ENCODE measurements around the gene ERCC5. TPM values are rescaled to one million over a fixed set of nuclear protein-coding genes. Genes with fewer than 3 reads are reported as not detected.

Gene ERCC5
- polyA plus RNA-seq (ENCODE audit: low read depth in 6 of 6) = 10 to 100 TPM; 14.3 to 37.4 (median 29.6) TPM

DNA sequence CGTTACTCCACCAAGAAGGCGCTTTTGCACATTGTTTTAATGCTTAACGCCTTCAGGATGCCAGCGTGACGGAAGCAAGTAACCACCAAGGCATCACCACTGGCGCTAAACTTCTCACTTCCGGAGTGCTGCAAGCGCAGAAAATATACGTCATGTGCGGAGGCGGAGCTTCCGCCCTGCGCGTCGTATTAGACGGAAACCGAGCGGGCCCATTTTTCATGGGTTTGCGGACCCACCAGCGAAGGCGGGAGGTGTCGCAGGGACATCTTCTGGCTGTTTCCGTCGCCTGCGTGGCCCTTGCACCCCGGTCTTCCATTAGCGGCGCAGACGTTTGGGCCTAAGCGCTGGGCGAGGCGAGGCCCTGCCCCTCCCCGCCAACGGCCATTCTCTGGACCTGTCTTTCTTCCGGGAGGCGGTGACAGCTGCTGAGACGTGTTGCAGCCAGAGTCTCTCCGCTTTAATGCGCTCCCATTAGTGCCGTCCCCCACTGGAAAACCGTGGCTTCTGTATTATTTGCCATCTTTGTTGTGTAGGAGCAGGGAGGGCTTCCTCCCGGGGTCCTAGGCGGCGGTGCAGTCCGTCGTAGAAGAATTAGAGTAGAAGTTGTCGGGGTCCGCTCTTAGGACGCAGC is at the start of gene ERCC5:
Gene ERCC5, plus strand, starts transcription at position 403 of the 631 bp plus-strand sequence. CDS start 235 bp downstream, outside the sequence.
- no peaks in the 10 kb centered on the region for H3K27me3 Mint-ChIP-seq
- H3K4me3 Mint-ChIP-seq = peak within 1 kb of the TSS; percentile 87 to 100 (median 99)
- no peaks in the 10 kb centered on the region for H3K36me3 Mint-ChIP-seq
- H3K9me3 Mint-ChIP-seq = no peaks in the 10 kb centered on the region
- DNase-seq (peak; percentile 95), ATAC-seq (ENCODE audit: low read depth in 2 of 2) (peak; percentile 73 to 78)
- peak within 1 kb of the TSS; percentile 94 to 100 (median 100) for H3K27ac Mint-ChIP-seq
- H3K4me1 Mint-ChIP-seq = peaks cover 35 to 46% (median 35%) of the 10 kb centered on the region in 3 donors

DNA sequence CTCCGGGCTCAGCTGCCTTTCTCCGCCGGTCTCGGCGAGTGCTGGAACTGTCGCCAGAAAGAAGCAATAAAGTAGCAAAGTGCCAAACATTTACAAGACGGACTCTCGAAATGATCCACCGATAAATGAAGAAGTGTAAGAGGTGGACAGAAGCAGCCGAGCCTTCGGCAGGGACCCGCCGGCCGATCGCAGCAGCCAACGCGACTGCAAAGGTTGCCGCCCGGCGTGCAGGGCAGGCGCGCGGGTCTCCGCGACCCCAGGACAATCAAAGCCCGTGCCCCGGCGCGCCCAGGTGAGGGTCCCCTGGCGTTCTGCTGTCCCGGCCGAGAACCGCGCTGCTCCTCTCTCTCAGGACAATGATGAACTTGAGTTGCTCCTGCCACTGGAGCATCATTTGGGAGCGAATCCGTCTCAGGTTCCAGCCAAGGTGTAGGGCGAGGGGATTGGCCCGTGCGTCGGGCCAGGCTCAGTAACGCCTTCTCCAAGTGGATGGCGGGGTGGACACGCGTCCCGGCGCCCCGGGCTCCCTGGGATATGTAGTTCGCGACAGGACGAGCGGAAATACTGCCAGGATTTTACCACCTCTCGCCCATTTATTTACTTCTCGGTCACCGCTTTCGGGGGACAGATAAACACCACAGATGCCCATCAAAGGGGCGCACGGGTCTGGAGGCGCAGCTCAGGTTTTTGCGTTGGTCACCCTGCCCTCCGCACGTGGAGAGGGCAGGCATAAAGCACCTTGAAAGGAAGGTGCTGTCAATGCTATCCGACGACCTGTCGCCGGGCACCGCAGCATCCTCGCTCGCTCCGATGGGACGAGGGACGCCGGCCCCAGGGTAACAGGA is 47.0 kb upstream of the ERCC5 start, which contains the start of the genes BIVM and POGLUT2:
Gene BIVM, plus strand, starts transcription at position 539 of the 845 bp plus-strand sequence. CDS start 8,149 bp downstream, outside the sequence.
Gene POGLUT2, minus strand, starts transcription at position 396 of the 845 bp plus-strand sequence. Its CDS starts 306 bp downstream, at position 90.
- peak within 1 kb of the TSS; percentile 85 to 94 (median 90) for H3K4me3 Mint-ChIP-seq
- peaks cover 0 to 1% (median 0%) of the 10 kb centered on the region in 7 donors for H3K9me3 Mint-ChIP-seq
- ATAC-seq (ENCODE audit: low read depth in 2 of 2) (peak; percentile 43 to 53), DNase-seq (peak; percentile 44)
- peaks cover 4 to 17% (median 8%) of the 10 kb centered on the region in 3 donors for H3K4me1 Mint-ChIP-seq
- H3K27ac Mint-ChIP-seq = peak within 1 kb of the TSS in 2 of 6 donors; percentile 21 to 87
- no peaks in the 10 kb centered on the region for H3K36me3 Mint-ChIP-seq
- H3K27me3 Mint-ChIP-seq = peaks cover 12 to 28% (median 12%) of the 10 kb centered on the region in 3 donors

DNA sequence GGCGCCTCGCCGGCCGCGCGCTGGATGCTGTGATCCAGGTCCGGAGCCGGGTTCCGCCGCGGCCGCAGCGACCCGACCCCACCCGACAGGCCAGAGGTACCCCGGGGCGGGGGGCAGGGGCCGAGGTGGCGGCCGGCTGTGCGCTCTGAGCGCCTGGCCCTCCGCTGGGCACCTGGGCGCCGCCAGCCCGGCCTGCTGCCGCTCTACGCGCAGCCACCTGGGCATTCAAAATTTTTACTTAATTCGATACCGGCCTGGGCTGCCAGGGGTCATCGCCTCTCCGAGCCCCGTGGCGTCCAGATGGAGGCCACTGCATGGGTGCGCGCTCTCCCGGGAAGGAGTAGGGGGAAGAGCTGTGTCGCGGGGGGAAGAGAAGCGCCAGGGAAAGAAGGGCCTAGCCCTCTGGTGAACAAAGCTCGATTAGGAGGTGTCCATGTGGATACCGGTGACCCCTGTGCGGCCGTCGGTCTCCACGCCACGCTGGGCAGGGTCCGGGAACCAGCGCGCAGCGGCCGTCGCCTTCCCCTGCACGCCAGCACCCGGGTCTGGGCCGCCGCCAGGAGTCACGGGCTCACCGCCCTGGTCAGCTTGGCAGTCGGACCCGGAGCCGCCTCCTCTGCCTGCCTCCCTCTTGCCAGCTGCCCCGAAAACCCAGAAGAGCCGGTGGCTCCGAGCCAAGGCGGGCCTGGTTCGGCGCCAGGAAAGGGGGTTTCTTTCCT is 46.2 kb upstream of the ERCC5 start:
- peaks cover 12 to 28% (median 12%) of the 10 kb centered on the region in 3 donors for H3K27me3 Mint-ChIP-seq
- DNase-seq (peak; percentile 8), ATAC-seq (ENCODE audit: low read depth in 2 of 2) (peak in 1 of 2 donors; percentile 2)
- H3K4me3 Mint-ChIP-seq = peak overlapping the region; percentile 85 to 94 (median 90)
- peak overlapping the region in 2 of 6 donors; percentile 21 to 70 for H3K27ac Mint-ChIP-seq
- no peaks in the 10 kb centered on the region for H3K36me3 Mint-ChIP-seq
- H3K4me1 Mint-ChIP-seq = peaks cover 4 to 17% (median 8%) of the 10 kb centered on the region in 3 donors
- peaks cover 0 to 1% (median 0%) of the 10 kb centered on the region in 7 donors for H3K9me3 Mint-ChIP-seq

DNA sequence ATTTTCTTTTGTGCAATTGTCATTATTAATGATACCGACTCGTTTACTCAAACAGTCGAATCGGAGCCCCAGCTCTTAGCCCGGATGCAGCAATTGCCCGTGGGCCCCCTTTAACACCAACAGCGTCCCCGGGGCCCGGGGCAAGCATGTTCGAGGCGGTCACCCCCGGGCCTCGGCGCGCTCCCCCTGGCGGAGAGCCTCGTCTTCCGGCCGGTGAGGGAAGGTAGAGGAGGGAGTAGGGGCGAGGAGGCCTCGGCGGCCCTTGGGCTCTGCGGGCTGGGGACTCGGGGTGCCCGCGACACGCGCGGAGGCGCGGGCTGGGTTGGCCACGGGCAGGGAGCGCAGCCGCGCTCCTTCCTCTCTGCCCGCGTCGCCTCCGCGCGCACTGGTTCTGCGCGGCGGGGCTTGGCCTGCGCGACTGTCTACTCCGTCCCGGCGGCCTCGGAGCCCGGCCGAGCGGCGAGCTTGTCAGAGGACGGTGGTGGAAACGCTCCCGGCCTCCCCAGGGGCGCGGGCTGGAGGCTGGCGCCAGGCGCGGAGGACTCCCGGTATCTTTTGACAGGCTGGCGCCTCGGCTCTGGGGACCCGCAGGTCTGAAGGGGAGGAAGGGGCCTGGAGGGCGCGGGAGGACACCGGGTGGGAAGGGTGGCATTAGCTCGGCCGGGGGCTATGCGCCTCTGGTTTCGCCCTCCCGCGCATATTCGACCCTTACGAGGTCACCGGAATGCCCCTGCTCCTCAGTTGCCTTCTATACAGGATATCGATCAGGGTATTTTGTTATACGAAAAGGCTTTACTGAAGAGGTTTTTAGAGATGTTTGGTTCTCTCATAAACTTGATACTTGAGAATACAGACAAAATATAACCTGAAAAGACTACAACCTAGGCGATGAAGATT is 45.4 kb upstream of the ERCC5 start:
- peaks cover 12 to 28% (median 12%) of the 10 kb centered on the region in 3 donors for H3K27me3 Mint-ChIP-seq
- DNase-seq (peak; percentile 82), ATAC-seq (ENCODE audit: low read depth in 2 of 2) (peak; percentile 82 to 86)
- H3K36me3 Mint-ChIP-seq = no peaks in the 10 kb centered on the region
- H3K9me3 Mint-ChIP-seq = peaks cover 0 to 1% (median 0%) of the 10 kb centered on the region in 7 donors
- H3K27ac Mint-ChIP-seq = peak overlapping the region in 2 of 6 donors; percentile 24 to 70
- H3K4me1 Mint-ChIP-seq = peaks cover 4 to 17% (median 8%) of the 10 kb centered on the region in 3 donors
- peak overlapping the region; percentile 85 to 94 (median 90) for H3K4me3 Mint-ChIP-seq

DNA sequence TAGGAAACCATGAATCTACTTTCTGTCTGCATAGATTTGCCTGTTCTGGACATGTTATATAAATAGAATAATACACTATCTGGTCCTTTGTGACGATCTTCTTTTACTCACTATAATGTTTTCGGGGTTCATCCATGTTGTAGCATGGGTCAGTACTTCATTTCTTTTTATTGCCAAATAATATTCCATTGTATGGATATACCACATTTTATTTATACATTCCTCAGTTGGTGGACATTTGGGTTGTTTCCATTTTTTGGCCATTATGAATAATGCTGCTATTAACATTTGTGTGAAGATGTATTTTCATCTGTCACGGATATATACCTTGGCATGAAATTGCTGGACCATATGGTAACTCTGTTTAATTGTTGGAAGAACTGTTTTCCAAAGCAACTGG is 40.2 kb upstream of the ERCC5 start:
- H3K4me1 Mint-ChIP-seq = no peaks in the 10 kb centered on the region
- H3K36me3 Mint-ChIP-seq = no peaks in the 10 kb centered on the region
- ATAC-seq (ENCODE audit: low read depth in 2 of 2) (no peak), DNase-seq (no peak)
- no peak overlapping the region for H3K27ac Mint-ChIP-seq
- H3K27me3 Mint-ChIP-seq = no peaks in the 10 kb centered on the region
- H3K9me3 Mint-ChIP-seq = peaks cover 0 to 3% (median 0%) of the 10 kb centered on the region in 7 donors
- no peak overlapping the region for H3K4me3 Mint-ChIP-seq

DNA sequence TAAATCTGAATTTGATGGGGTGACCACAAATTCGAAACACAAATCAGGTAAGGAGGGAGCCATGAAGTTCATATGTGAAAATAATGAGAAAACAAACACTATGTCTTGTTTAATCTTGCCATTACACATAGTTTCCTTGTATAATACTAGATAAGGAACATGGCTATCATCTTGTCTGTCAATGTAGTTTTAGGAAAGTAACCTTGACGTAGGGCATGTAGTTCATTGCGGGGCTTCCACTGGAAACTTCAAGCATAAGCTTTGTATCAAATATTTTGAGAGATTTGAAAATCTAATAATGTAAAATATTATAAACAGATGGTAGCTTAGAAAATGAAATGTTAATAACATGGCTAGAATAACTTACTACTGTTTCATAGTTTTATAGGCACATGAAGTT is 38.1 kb upstream of the ERCC5 start:
- no peaks in the 10 kb centered on the region for H3K27me3 Mint-ChIP-seq
- peaks cover 7 to 9% of the 10 kb centered on the region in 2 donors for H3K36me3 Mint-ChIP-seq
- DNase-seq = no peak
- ATAC-seq (ENCODE audit: low read depth in 2 of 2) = no peak
- H3K27ac Mint-ChIP-seq = peak overlapping the region in 1 of 6 donors; percentile 45
- no peak overlapping the region for H3K4me3 Mint-ChIP-seq
- no peaks in the 10 kb centered on the region for H3K4me1 Mint-ChIP-seq
- H3K9me3 Mint-ChIP-seq = peaks cover 0 to 15% (median 5%) of the 10 kb centered on the region in 7 donors

DNA sequence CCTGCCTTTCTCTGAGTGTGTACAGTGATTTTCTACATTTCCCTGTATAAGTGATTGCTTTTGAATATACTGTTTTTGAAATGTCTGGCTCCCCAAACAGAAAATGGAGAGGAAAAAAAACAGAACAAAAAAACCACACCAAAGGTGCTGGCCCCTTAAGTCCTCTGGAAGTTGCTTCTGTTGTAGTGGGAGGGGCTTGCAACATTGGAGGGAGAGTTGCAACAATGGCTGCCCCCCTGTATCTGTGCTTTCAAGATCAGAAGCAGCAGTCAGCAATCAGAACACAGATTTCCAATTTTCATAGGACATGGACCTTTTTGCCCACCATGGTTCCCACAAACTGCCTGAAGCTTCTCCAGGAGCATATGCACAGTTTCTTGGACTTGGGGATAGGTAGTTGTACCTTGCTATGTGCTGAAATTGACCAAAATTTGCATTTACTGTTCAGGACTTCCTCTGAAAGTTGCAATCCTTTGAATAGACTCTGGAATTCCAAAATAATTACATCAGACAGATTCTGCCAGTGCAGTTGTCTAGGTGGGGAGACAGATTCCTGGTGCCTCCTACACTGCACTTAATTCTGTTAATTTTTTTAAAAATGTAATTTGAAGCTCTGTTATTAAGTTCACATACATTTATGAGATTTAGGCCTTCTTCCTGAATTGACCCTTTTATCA is 33.1 kb upstream of the ERCC5 start:
- DNase-seq (no peak), ATAC-seq (ENCODE audit: low read depth in 2 of 2) (no peak)
- peaks cover 0 to 15% (median 5%) of the 10 kb centered on the region in 7 donors for H3K9me3 Mint-ChIP-seq
- H3K36me3 Mint-ChIP-seq = peaks cover 7 to 9% of the 10 kb centered on the region in 2 donors
- no peak overlapping the region for H3K4me3 Mint-ChIP-seq
- H3K27ac Mint-ChIP-seq = no peak overlapping the region
- no peaks in the 10 kb centered on the region for H3K4me1 Mint-ChIP-seq
- no peaks in the 10 kb centered on the region for H3K27me3 Mint-ChIP-seq

DNA sequence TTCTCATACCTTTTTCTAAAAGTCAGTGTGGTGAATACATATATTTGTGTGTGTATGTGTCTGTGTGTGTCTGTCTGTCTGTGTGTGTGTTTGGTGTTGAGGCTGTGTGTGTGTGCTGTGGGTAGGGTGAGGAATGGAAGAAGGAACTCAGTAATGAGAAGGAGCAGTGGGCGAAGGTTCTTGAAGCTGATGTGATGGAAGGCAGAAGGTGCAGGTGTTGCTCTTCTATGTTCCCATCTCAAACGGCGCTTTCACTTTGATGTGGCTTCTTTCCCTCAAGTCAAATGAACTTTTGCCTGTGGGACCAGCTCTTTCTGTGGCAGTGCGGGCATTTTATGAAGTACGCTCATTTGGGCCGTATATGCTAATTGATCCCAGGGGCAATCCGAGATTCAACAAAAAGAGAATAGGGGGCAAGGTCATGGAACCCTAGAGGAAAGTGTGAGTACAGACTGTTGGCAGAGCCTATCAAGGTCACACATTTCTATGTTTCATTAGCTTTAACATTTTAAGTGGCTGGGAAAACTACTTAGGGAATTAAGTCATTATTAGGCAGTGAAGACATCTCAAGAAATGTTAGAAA is 31.7 kb upstream of the ERCC5 start:
- H3K27ac Mint-ChIP-seq = no peak overlapping the region

DNA sequence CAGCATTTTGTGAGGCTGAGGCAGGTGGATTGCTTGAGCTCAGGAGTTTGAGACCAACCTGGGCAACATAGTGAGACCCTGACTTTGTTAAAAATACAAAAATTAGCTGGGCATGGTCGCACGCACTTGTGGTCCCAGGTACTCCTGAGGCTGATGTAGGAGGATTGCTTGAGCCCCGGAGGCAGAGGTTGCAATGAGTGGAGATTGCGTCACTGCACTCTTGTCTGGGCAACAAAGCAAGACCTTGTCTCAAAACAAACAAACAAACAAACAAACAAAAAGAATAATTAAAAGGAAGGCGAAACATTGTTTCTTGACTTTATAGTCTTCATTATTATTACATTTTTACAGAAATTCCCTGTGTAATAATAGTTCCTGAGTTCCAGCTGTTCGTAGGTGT is 31.0 kb upstream of the ERCC5 start:
- Mint-ChIP-seq H3K9me3 (peaks cover 0 to 15% (median 5%) of the 10 kb centered on the region in 7 donors), H3K4me3 (no peak overlapping the region), H3K27me3 (no peaks in the 10 kb centered on the region), H3K27ac (no peak overlapping the region), H3K36me3 (peaks cover 7 to 9% of the 10 kb centered on the region in 2 donors), H3K4me1 (no peaks in the 10 kb centered on the region)
- DNase-seq (no peak), ATAC-seq (ENCODE audit: low read depth in 2 of 2) (no peak)

More for the DNA sequence above, 31.7 kb upstream of the ERCC5 start:
- H3K9me3 Mint-ChIP-seq = peaks cover 0 to 15% (median 5%) of the 10 kb centered on the region in 7 donors
- ATAC-seq (ENCODE audit: low read depth in 2 of 2) (no peak), DNase-seq (no peak)
- peaks cover 7 to 9% of the 10 kb centered on the region in 2 donors for H3K36me3 Mint-ChIP-seq
- no peak overlapping the region for H3K4me3 Mint-ChIP-seq
- no peaks in the 10 kb centered on the region for H3K27me3 Mint-ChIP-seq
- no peaks in the 10 kb centered on the region for H3K4me1 Mint-ChIP-seq

DNA sequence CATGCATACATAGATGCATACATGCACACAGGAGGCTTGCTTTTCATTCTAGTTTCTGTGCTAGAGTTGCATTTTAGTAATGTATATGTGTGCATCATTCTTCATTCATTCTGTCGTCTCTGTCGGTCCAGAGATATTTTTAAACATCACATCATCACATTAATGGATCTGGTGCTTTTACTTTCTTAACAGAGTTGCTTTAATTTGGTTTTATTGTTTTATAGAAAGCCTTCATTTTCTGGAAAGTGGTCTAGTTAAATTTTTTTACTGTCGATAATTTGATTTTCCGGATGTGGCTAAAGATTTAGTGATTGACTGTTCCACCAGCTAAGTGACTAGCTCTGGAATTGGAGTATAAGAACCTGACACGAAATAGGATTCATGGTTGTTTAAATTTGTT is 30.0 kb upstream of the ERCC5 start:
- Mint-ChIP-seq H3K4me3 (no peak overlapping the region), H3K27me3 (no peaks in the 10 kb centered on the region), H3K27ac (no peak overlapping the region), H3K36me3 (peaks cover 7 to 9% of the 10 kb centered on the region in 2 donors), H3K4me1 (no peaks in the 10 kb centered on the region), H3K9me3 (peaks cover 0 to 14% (median 5%) of the 10 kb centered on the region in 7 donors)
- no peak for ATAC-seq (ENCODE audit: low read depth in 2 of 2)
- no peak for DNase-seq

DNA sequence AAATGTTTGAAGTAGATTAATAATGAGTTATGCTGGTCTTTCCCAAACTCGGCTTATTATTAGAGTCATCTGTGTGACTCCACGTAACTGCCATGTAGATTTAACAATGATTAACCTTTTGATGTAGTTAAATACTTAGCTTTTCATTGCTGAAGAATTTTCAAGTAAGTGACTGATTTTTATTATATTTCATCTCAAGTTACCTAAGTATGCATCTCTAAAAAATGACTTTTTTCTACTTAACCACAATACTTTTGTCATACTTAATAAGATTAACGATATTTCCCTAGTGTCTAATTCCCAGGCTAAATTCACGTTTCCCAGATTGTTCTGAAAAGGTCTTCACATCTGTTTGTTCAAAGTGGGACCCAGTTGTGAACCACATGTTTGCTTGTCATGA is 29.1 kb upstream of the ERCC5 start:
- Mint-ChIP-seq H3K36me3 (peaks cover 6 to 8% of the 10 kb centered on the region in 2 donors), H3K9me3 (peaks cover 0 to 7% (median 4%) of the 10 kb centered on the region in 7 donors)
- DNase-seq = no peak

More for the DNA sequence above, 29.1 kb upstream of the ERCC5 start:
- H3K27me3 Mint-ChIP-seq = no peaks in the 10 kb centered on the region
- no peak overlapping the region for H3K27ac Mint-ChIP-seq
- no peaks in the 10 kb centered on the region for H3K4me1 Mint-ChIP-seq
- ATAC-seq (ENCODE audit: low read depth in 2 of 2) = no peak
- no peak overlapping the region for H3K4me3 Mint-ChIP-seq
